ENCODE measurements around the gene RNF187.

DNA sequence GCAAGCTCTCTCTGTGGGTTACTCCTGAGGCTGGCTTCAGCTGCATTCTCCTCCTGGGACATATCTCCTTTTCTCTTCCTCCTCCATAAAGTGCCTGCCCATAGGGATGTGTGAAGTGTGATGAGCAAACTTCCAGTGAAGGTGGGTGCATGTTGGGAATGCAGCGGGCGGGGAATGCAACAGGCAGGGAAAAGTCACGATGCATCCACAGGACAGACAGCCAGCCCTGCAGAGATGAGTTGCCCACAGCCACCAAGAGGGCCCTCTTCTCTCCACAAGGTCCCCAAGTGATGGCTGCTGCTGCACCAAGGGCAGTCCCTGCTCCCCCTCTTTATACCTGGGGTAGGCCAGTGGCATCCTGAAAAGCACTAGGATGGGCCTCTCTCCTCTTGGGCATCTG is 33.6 kb upstream of the RNF187 start:
- no peak for TF ChIP-seq POLR2A (IDR thresholded peaks at IDR 0.05)
- TF ChIP-seq, protein P1, sequence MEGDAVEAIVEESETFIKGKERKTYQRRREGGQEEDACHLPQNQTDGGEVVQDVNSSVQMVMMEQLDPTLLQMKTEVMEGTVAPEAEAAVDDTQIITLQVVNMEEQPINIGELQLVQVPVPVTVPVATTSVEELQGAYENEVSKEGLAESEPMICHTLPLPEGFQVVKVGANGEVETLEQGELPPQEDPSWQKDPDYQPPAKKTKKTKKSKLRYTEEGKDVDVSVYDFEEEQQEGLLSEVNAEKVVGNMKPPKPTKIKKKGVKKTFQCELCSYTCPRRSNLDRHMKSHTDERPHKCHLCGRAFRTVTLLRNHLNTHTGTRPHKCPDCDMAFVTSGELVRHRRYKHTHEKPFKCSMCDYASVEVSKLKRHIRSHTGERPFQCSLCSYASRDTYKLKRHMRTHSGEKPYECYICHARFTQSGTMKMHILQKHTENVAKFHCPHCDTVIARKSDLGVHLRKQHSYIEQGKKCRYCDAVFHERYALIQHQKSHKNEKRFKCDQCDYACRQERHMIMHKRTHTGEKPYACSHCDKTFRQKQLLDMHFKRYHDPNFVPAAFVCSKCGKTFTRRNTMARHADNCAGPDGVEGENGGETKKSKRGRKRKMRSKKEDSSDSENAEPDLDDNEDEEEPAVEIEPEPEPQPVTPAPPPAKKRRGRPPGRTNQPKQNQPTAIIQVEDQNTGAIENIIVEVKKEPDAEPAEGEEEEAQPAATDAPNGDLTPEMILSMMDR (IDR thresholded peaks at IDR 0.05): no peak
- TF ChIP-seq POLR2AphosphoS5 (IDR thresholded peaks at IDR 0.05): no peak

Data from stomach (tissue), 4 donors.